Liver (tissue), 3 donors: ENCODE results near the gene PGM5.
"Not testable (repeated sequence)": the region's sequence is repeated elsewhere in the genome, so short reads cannot be mapped to it uniquely, and the experiment has no call there.

Experiments
- EGR1 ChIP-seq, 2 donors: IDR thresholded peaks; 2 replicates each; pipeline ENCODE4 v1.6.1; 2016 to 2018; ENCODE audit warnings: antibody characterized with exemption in 2 of 2, low read depth in 2 of 2
- FOXA1 ChIP-seq: IDR thresholded peaks from 2 replicates; pipeline ENCODE4 v1.6.1; 2016; ENCODE audit warnings: antibody characterized with exemption
- GABPA ChIP-seq, 2 donors: IDR thresholded peaks in 1 of 2; conservative IDR thresholded peaks in 1 of 2; 2 replicates each; pipeline ENCODE4 v1.6.1; 2016; ENCODE audit warnings: antibody characterized with exemption in 2 of 2, mild to moderate bottlenecking in 1 of 2, moderate library complexity in 1 of 2
- HNF4G ChIP-seq: IDR thresholded peaks from 2 replicates; pipeline ENCODE4 v1.6.1; 2016; ENCODE audit warnings: antibody characterized with exemption
- JUND ChIP-seq, 2 donors: IDR thresholded peaks; 2 replicates each; pipeline ENCODE4 v1.6.1; 2016; ENCODE audit warnings: antibody characterized with exemption in 2 of 2
- RAD21 ChIP-seq, 2 donors: IDR thresholded peaks; 2 replicates each; pipeline ENCODE4 v1.6.1; 2016; ENCODE audit warnings: antibody characterized with exemption in 2 of 2, mild to moderate bottlenecking in 2 of 2
- SP1 ChIP-seq: IDR thresholded peaks from 2 replicates; pipeline ENCODE4 v1.6.1; 2018; ENCODE audit warnings: antibody characterized with exemption, mild to moderate bottlenecking
- TAF1 ChIP-seq: conservative IDR thresholded peaks from 2 replicates; pipeline ENCODE4 v1.6.1; 2016; ENCODE audit warnings: antibody characterized with exemption, mild to moderate bottlenecking
- YY1 ChIP-seq: IDR thresholded peaks from 2 replicates; pipeline ENCODE4 v1.6.1; 2016; ENCODE audit warnings: antibody characterized with exemption, mild to moderate bottlenecking
- TF ChIP-seq, protein P1 (sequence below): fragments of 150-350 bp; IDR thresholded peaks from 2 replicates; pipeline ENCODE4 v1.5.1; 2017; ENCODE audit warnings: improper control_type of control experiment, low read depth, low read length; ENCODE audit not compliant: missing input control
- TF ChIP-seq, protein P2 (sequence below): IDR thresholded peaks from 2 replicates; pipeline ENCODE4 v1.6.1; 2016; ENCODE audit warnings: antibody characterized with exemption, mild to moderate bottlenecking
- TF ChIP-seq, protein P3 (sequence below): IDR thresholded peaks from 2 replicates; pipeline ENCODE4 v1.6.1; 2016; ENCODE audit warnings: antibody characterized with exemption
- TF ChIP-seq, protein P4 (sequence below): IDR thresholded peaks from 2 replicates; pipeline ENCODE4 v1.6.1; 2016; ENCODE audit warnings: antibody characterized with exemption
- donor health status: healthy.
- donor health status: healthy.

DNA sequence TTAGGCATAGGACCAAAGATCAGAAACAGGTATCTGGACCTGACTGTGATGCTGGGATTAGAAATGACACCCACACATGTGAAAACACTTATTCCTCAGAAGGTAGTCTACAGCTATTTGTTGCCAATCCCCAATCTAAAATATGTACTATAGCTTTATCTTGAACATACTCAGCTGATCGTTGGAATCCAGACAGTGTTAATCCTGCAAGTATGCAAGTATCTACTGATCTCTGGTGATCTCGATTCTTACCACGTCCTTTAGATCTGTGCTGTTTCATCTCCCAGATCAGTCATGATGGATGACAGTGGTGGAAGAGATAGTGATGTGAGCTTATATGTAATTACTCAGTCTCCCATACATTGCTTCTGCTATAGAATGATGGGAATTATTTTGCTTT lies 41.4 kb downstream of the PGM5 start:
- TF ChIP-seq, protein P1, sequence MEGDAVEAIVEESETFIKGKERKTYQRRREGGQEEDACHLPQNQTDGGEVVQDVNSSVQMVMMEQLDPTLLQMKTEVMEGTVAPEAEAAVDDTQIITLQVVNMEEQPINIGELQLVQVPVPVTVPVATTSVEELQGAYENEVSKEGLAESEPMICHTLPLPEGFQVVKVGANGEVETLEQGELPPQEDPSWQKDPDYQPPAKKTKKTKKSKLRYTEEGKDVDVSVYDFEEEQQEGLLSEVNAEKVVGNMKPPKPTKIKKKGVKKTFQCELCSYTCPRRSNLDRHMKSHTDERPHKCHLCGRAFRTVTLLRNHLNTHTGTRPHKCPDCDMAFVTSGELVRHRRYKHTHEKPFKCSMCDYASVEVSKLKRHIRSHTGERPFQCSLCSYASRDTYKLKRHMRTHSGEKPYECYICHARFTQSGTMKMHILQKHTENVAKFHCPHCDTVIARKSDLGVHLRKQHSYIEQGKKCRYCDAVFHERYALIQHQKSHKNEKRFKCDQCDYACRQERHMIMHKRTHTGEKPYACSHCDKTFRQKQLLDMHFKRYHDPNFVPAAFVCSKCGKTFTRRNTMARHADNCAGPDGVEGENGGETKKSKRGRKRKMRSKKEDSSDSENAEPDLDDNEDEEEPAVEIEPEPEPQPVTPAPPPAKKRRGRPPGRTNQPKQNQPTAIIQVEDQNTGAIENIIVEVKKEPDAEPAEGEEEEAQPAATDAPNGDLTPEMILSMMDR: not testable (repeated sequence)
- TF ChIP-seq YY1; GABPA (IDR thresholded peaks at IDR 0.05 in 1 of 2, conservative IDR thresholded peaks at IDR 0.05 in 1 of 2); EGR1 (IDR thresholded peaks at IDR 0.05; ENCODE audit: low read depth in 2 of 2); FOXA1; TAF1; SP1; RAD21 (IDR thresholded peaks at IDR 0.05); JUND (IDR thresholded peaks at IDR 0.05); HNF4G: not testable (repeated sequence)
- TF ChIP-seq, protein P2, sequence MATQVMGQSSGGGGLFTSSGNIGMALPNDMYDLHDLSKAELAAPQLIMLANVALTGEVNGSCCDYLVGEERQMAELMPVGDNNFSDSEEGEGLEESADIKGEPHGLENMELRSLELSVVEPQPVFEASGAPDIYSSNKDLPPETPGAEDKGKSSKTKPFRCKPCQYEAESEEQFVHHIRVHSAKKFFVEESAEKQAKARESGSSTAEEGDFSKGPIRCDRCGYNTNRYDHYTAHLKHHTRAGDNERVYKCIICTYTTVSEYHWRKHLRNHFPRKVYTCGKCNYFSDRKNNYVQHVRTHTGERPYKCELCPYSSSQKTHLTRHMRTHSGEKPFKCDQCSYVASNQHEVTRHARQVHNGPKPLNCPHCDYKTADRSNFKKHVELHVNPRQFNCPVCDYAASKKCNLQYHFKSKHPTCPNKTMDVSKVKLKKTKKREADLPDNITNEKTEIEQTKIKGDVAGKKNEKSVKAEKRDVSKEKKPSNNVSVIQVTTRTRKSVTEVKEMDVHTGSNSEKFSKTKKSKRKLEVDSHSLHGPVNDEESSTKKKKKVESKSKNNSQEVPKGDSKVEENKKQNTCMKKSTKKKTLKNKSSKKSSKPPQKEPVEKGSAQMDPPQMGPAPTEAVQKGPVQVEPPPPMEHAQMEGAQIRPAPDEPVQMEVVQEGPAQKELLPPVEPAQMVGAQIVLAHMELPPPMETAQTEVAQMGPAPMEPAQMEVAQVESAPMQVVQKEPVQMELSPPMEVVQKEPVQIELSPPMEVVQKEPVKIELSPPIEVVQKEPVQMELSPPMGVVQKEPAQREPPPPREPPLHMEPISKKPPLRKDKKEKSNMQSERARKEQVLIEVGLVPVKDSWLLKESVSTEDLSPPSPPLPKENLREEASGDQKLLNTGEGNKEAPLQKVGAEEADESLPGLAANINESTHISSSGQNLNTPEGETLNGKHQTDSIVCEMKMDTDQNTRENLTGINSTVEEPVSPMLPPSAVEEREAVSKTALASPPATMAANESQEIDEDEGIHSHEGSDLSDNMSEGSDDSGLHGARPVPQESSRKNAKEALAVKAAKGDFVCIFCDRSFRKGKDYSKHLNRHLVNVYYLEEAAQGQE: not testable (repeated sequence)
- TF ChIP-seq, protein P3, sequence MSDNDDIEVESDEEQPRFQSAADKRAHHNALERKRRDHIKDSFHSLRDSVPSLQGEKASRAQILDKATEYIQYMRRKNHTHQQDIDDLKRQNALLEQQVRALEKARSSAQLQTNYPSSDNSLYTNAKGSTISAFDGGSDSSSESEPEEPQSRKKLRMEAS: not testable (repeated sequence)
- TF ChIP-seq, protein P4, sequence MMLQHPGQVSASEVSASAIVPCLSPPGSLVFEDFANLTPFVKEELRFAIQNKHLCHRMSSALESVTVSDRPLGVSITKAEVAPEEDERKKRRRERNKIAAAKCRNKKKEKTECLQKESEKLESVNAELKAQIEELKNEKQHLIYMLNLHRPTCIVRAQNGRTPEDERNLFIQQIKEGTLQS: not testable (repeated sequence)
